GM12878 (cell line): ENCODE data around the gene CTNNAL1. TPM values are rescaled to one million over a fixed set of nuclear protein-coding genes. Genes with fewer than 3 reads are reported as not detected.

Source experiments
- BCL11A ChIP-seq: IDR thresholded peaks from 2 replicates; pipeline ENCODE4 v1.6.1; 2011; ENCODE audit warnings: low read depth, low read length
- FOXM1 ChIP-seq: IDR thresholded peaks from 2 replicates; pipeline ENCODE4 v1.6.1; 2012; ENCODE audit warnings: low read depth, mild to moderate bottlenecking, inconsistent platforms, low read length, moderate library complexity
- GATAD2B ChIP-seq: fragments of 450-650 bp; conservative IDR thresholded peaks from 2 replicates; pipeline ENCODE4 v1.6.1; 2017; ENCODE audit warnings: low read depth, mild to moderate bottlenecking, moderate library complexity
- IRF4 ChIP-seq: IDR thresholded peaks from 2 replicates; pipeline ENCODE4 v1.6.1; 2011; ENCODE audit warnings: low read depth, low read length
- JUNB ChIP-seq: IDR thresholded peaks from 2 replicates; pipeline ENCODE4 v1.6.1; 2016; ENCODE audit warnings: antibody characterized with exemption, mild to moderate bottlenecking
- JUND ChIP-seq: IDR thresholded peaks from 2 replicates; pipeline ENCODE4 v1.6.1; 2012; ENCODE audit warnings: low read depth, mild to moderate bottlenecking, low read length, improper control_type of control experiment, moderate library complexity
- NFIC ChIP-seq: IDR thresholded peaks from 2 replicates; pipeline ENCODE4 v1.6.1; 2012; ENCODE audit warnings: low read depth, mild to moderate bottlenecking, inconsistent platforms, low read length, moderate library complexity
- NRF1 ChIP-seq: conservative IDR thresholded peaks from 2 replicates; pipeline ENCODE4 v1.6.1; 2011; ENCODE audit warnings: mild to moderate bottlenecking, low read depth, low read length, improper control_type of control experiment
- PAX8 ChIP-seq: fragments of 450-650 bp; IDR thresholded peaks from 2 replicates; pipeline ENCODE4 v1.6.1; 2017; ENCODE audit warnings: mild to moderate bottlenecking, moderate library complexity
- SRF ChIP-seq, 2 experiments: IDR thresholded peaks; 2 replicates each; pipeline ENCODE4 v1.6.1; 2011; ENCODE audit warnings: low read depth in 2 of 2, low read length in 2 of 2, mild to moderate bottlenecking in 1 of 2, moderate library complexity in 1 of 2
- ZNF622 ChIP-seq: fragments of 450-650 bp; IDR thresholded peaks from 2 replicates; pipeline ENCODE4 v1.6.1; 2017; ENCODE audit warnings: mild to moderate bottlenecking, inconsistent platforms
- polyA plus RNA-seq, 11 experiments: library from polyadenylated mRNA; depleted of rRNA in 4 of 11; unstranded in 6 of 11; stranded (reverse) in 5 of 11; fragments of >200 nt; fragmentation: Nextera tagmentation in 4 of 11; fragmentation: Illumina TruSeq in 1 of 11; extraction: Ambion mirVana in 4 of 11; extraction: Trizol in 1 of 11; gene quantifications; 1 replicate in 1 of 11; 2 replicates in 10 of 11; pipeline versions ENCODE4 v1.2.1 to v1.2.3, GENCODE V29; 2011 to 2016; ENCODE audit warnings: inconsistent platforms in 2 of 11, missing spikeins in 2 of 11, low read depth in 1 of 11
- total RNA-seq, 4 experiments: library from RNA; depleted of rRNA in 3 of 4; stranded (reverse); fragments of >200 nt in 3 of 4; fragmentation: Illumina TruSeq in 1 of 4; extraction: Trizol in 1 of 4; gene quantifications; 2 replicates each; pipeline versions ENCODE4 v1.2.1 to v1.2.3, GENCODE V29; 2013 to 2021
- TF ChIP-seq, protein P1 (sequence below): fragments of 450-650 bp; formaldehyde crosslinking; IDR thresholded peaks from 2 replicates; pipeline ENCODE4 v1.5.0; 2022; ENCODE audit warnings: mild to moderate bottlenecking, missing genetic modification characterization
- TF ChIP-seq, protein P2 (sequence below): fragments of 450-650 bp; formaldehyde crosslinking; IDR thresholded peaks from 2 replicates; pipeline ENCODE4 v1.4.0; 2020; ENCODE audit warnings: mild to moderate bottlenecking, moderate library complexity
- TF ChIP-seq, protein P3 (sequence below): fragments of 450-650 bp; IDR thresholded peaks from 2 replicates; pipeline ENCODE4 v1.6.1; 2017; ENCODE audit warnings: low read depth, mild to moderate bottlenecking, moderate library complexity

The CTNNAL1 gene
- total and polyA plus RNA-seq, 10 of the 15 experiments (the other 5 are each of a cell fraction or from before 2014, with no cell fraction given): 16.3 to 82.5 (median 45.2) TPM

DNA sequence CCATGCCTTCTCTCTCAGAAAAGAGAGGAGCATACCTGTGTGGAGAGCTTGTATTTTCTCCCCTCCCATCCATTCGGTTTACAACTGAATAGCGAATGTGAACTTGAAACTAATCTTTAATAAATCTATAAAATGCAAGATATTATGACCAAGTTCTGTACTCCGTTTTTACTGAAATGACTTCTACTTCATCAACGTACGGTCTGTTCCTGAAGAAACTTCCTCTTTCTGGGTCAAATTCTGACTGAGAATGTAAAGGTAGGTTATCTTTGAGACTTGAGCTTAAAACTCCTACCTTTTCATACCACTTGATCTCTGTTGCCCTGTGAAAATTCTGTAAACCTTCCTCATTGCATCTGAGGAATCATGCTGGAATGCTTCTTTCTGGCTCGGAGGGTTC, 4.2 kb upstream of the CTNNAL1 start (continued):
- peak; percentile 72; the same call in 1 of the 2 replicates for TF ChIP-seq NFIC
- TF ChIP-seq, protein P1, sequence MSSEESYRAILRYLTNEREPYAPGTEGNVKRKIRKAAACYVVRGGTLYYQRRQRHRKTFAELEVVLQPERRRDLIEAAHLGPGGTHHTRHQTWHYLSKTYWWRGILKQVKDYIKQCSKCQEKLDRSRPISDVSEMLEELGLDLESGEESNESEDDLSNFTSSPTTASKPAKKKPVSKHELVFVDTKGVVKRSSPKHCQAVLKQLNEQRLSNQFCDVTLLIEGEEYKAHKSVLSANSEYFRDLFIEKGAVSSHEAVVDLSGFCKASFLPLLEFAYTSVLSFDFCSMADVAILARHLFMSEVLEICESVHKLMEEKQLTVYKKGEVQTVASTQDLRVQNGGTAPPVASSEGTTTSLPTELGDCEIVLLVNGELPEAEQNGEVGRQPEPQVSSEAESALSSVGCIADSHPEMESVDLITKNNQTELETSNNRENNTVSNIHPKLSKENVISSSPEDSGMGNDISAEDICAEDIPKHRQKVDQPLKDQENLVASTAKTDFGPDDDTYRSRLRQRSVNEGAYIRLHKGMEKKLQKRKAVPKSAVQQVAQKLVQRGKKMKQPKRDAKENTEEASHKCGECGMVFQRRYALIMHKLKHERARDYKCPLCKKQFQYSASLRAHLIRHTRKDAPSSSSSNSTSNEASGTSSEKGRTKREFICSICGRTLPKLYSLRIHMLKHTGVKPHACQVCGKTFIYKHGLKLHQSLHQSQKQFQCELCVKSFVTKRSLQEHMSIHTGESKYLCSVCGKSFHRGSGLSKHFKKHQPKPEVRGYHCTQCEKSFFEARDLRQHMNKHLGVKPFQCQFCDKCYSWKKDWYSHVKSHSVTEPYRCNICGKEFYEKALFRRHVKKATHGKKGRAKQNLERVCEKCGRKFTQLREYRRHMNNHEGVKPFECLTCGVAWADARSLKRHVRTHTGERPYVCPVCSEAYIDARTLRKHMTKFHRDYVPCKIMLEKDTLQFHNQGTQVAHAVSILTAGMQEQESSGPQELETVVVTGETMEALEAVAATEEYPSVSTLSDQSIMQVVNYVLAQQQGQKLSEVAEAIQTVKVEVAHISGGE (CRISPR knock-in tag): no peak
- TF ChIP-seq BCL11A: 0 out of 2 replicates have a peak, but pooled peaks have one; percentile 54
- peak; percentile 45; the same call in 1 of the 2 replicates for TF ChIP-seq IRF4
- TF ChIP-seq GATAD2B: no peak
- no peak for TF ChIP-seq SRF (IDR thresholded peaks at IDR 0.05; ENCODE audit: low read depth in 2 of 2, low read length in 2 of 2)
- TF ChIP-seq JUND: no peak
- no peak for TF ChIP-seq PAX8
- TF ChIP-seq JUNB: peak; percentile 92
- TF ChIP-seq, protein P2, sequence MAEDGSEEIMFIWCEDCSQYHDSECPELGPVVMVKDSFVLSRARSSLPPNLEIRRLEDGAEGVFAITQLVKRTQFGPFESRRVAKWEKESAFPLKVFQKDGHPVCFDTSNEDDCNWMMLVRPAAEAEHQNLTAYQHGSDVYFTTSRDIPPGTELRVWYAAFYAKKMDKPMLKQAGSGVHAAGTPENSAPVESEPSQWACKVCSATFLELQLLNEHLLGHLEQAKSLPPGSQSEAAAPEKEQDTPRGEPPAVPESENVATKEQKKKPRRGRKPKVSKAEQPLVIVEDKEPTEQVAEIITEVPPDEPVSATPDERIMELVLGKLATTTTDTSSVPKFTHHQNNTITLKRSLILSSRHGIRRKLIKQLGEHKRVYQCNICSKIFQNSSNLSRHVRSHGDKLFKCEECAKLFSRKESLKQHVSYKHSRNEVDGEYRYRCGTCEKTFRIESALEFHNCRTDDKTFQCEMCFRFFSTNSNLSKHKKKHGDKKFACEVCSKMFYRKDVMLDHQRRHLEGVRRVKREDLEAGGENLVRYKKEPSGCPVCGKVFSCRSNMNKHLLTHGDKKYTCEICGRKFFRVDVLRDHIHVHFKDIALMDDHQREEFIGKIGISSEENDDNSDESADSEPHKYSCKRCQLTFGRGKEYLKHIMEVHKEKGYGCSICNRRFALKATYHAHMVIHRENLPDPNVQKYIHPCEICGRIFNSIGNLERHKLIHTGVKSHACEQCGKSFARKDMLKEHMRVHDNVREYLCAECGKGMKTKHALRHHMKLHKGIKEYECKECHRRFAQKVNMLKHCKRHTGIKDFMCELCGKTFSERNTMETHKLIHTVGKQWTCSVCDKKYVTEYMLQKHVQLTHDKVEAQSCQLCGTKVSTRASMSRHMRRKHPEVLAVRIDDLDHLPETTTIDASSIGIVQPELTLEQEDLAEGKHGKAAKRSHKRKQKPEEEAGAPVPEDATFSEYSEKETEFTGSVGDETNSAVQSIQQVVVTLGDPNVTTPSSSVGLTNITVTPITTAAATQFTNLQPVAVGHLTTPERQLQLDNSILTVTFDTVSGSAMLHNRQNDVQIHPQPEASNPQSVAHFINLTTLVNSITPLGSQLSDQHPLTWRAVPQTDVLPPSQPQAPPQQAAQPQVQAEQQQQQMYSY (CRISPR knock-in tag): no peak
- TF ChIP-seq NRF1: no peak
- TF ChIP-seq, protein P3, sequence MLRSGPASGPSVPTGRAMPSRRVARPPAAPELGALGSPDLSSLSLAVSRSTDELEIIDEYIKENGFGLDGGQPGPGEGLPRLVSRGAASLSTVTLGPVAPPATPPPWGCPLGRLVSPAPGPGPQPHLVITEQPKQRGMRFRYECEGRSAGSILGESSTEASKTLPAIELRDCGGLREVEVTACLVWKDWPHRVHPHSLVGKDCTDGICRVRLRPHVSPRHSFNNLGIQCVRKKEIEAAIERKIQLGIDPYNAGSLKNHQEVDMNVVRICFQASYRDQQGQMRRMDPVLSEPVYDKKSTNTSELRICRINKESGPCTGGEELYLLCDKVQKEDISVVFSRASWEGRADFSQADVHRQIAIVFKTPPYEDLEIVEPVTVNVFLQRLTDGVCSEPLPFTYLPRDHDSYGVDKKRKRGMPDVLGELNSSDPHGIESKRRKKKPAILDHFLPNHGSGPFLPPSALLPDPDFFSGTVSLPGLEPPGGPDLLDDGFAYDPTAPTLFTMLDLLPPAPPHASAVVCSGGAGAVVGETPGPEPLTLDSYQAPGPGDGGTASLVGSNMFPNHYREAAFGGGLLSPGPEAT: no peak
- TF ChIP-seq FOXM1: peak; percentile 46; the same call in 1 of the 2 replicates
- no peak for TF ChIP-seq ZNF622
- TF ChIP-seq, all 136 proteins: peak for 13
